Subcutaneous abdominal adipose tissue (tissue), 5 donors: ENCODE measurements around the gene PTPRD.

Experiments used
- H3K27ac ChIP-seq: one replicate; pipeline ENCODE4 v1.7.0; 2013; ENCODE audit warnings: low read depth, mild to moderate bottlenecking, inconsistent platforms, low read length, moderate library complexity
- H3K27me3 ChIP-seq, 5 donors: one replicate each; pipeline ENCODE4 v1.7.0; 2013; ENCODE audit warnings: low read length in 5 of 5, inconsistent platforms in 1 of 5; ENCODE audit not compliant: control insufficient read depth in 5 of 5, insufficient read depth in 4 of 5
- H3K36me3 ChIP-seq, 5 donors: one replicate each; pipeline ENCODE4 v1.7.0; 2013; ENCODE audit warnings: low read length in 5 of 5; ENCODE audit not compliant: control insufficient read depth in 5 of 5, insufficient read depth in 5 of 5
- H3K4me1 ChIP-seq, 5 donors: one replicate each; pipeline ENCODE4 v1.7.0; 2013; ENCODE audit warnings: low read length in 5 of 5, mild to moderate bottlenecking in 3 of 5, moderate library complexity in 1 of 5; ENCODE audit not compliant: control insufficient read depth in 5 of 5, insufficient read depth in 5 of 5
- H3K4me3 ChIP-seq, 5 donors: one replicate each; pipeline ENCODE4 v1.7.0; 2013; ENCODE audit warnings: low read length in 5 of 5, low read depth in 1 of 5
- H3K9ac ChIP-seq, 5 donors: one replicate each; pipeline ENCODE4 v1.7.0; 2013; ENCODE audit warnings: low read length in 5 of 5, mild to moderate bottlenecking in 4 of 5, moderate library complexity in 3 of 5
- H3K9me3 ChIP-seq, 5 donors: one replicate each; pipeline ENCODE4 v1.7.0; 2013; ENCODE audit warnings: low read length in 5 of 5; ENCODE audit not compliant: control insufficient read depth in 5 of 5
- donor health status: healthy.
- donor health status: healthy.
- donor health status: healthy.
- donor health status: healthy.
- donor health status: healthy.

Gene PTPRD

DNA sequence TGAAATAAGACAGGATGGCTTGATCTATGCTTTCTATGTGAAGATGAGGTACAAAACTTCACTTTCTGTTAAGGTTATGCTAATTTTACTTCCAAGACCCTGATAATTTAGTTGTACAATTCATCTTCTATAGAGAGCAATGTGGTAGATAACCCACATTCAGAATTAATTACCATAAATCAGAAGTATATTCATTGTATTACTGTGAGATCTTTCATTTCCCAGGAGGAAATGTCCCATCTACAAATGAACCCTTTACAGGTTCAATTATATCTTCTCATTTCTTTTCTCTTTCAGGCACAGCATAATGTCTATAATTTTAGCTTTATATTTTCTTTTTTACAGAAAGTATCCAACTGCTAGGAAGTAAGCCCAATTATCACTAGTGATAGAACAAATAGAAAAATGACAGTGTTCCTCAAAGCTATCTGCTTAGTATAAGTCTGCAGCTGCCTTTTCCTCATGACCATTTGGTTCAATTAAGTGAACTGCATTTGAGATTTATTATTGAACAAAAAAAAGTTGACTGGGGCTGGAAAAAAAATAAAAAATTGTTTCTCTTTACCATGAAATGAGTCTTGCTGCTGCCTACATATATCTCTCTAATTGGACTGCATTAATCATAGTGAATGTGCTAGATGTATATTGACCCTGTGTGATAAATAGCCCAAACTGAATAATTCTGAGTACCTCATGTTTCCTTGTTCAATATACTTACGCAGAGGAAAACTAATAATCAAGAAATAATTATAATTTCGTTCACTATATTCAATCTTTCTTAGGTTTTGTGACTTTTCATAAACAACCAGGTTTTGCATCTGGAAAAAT, 1329.4 kb downstream of the PTPRD start:
- Histone ChIP-seq H3K9ac (no peak overlapping the region), H3K4me3 (no peak overlapping the region), H3K4me1 (no peaks in the 10 kb centered on the region), H3K27ac (no peak overlapping the region), H3K9me3 (no peaks in the 10 kb centered on the region), H3K27me3 (no peaks in the 10 kb centered on the region), H3K36me3 (no peaks in the 10 kb centered on the region)

DNA sequence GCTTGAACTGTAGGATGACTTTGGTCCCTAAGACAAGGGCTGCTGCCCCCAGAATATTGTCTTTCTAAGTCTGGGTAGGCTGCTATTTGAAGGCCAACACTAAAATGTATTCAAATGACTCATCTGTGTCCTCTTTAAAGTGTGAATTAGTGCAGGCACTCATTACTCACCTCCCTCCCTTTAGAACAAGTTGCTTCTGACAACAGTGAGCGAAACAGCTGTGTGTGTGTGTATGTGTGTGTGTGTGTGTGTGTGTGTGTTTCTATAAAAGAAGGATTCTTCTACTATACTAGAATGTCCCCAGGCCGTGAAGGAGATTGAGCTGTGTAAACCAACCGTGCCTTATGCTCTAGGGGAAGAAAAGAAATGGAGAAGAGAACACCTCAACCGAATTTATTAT, 1337.2 kb downstream of the PTPRD start:
- no peak overlapping the region for H3K4me3 ChIP-seq
- H3K9me3 ChIP-seq: no peaks in the 10 kb centered on the region
- H3K27ac ChIP-seq: no peak overlapping the region

DNA sequence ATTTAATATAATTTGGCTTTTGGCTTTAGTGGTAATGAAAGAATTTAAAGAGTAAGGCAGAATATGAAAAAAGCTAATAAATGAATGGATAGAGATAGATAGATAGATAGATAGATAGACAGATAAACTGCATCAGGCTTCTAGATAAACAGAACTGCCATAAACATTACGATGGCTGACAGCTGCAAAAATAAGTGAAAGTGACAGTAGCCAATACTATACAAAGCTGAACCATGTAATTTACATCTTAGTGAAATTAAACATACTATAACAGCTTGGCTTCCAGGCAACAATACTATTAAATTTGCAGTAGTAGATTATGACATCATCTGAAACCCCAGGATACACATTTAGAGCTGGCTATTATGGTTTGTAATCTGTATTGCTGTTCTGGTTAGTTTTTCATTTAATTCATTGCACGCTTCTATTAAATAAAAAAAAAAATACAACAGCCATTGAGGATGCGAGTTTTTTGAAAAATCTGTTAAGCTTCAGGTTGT, 1354.8 kb downstream of the PTPRD start:
- H3K9ac ChIP-seq: no peak overlapping the region
- H3K36me3 ChIP-seq: no peaks in the 10 kb centered on the region
- no peak overlapping the region for H3K4me3 ChIP-seq
- no peaks in the 10 kb centered on the region for H3K4me1 ChIP-seq
- no peaks in the 10 kb centered on the region for H3K9me3 ChIP-seq
- no peak overlapping the region for H3K27ac ChIP-seq
- H3K27me3 ChIP-seq: peaks cover 0 to 2% (median 0%) of the 10 kb centered on the region in 5 donors

More for the DNA sequence above, 1337.2 kb downstream of the PTPRD start:
- Histone ChIP-seq H3K36me3 (no peaks in the 10 kb centered on the region), H3K4me1 (no peaks in the 10 kb centered on the region), H3K27me3 (no peaks in the 10 kb centered on the region), H3K9ac (no peak overlapping the region)

DNA sequence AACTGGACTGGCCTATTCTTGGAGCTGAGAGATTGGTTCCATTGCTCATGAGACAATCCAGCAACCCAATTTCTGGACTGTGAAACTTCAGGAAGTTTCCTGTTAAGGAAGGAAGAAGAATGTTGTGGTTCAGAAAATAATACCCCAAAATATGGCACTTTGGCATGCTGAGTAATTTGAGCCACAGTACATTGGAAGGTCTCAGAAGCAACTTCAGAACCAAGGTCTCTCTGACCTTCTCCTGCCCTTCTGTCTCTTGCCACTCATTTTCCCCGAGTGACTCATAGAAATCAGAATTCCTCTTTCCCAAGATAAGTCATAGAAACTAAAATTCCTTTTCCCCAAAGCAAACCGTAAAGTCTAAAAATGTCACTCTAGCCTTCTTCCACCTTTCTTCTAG, 1366.1 kb downstream of the PTPRD start:
- Histone ChIP-seq H3K27me3 (no peaks in the 10 kb centered on the region), H3K36me3 (no peaks in the 10 kb centered on the region), H3K9ac (no peak overlapping the region), H3K4me3 (no peak overlapping the region), H3K4me1 (no peaks in the 10 kb centered on the region), H3K9me3 (peaks cover 0 to 2% (median 0%) of the 10 kb centered on the region in 5 donors), H3K27ac (no peak overlapping the region)

DNA sequence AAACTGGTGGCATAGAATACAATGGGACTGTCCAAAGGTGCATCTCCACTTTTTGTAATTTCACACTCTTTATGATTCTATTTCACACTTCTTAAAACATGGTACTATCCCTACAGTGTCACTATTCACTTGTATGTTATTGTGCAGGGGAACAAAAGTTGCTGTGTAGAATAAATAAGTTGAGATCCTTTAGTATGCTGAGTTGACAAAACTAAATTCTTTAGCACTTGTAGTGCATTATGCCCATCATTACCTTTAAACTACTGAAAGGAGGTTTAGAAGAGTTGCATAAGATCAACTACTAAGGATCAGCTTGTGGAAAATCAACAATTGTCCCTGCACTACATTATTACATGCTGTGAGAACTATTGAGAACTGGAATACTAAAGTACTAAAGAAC, 1380.9 kb downstream of the PTPRD start:
- H3K36me3 ChIP-seq: no peaks in the 10 kb centered on the region
- H3K27me3 ChIP-seq: no peaks in the 10 kb centered on the region
- no peaks in the 10 kb centered on the region for H3K4me1 ChIP-seq
- no peak overlapping the region for H3K9ac ChIP-seq
- H3K9me3 ChIP-seq: peaks cover 0 to 8% (median 0%) of the 10 kb centered on the region in 5 donors
- no peak overlapping the region for H3K4me3 ChIP-seq
- H3K27ac ChIP-seq: no peak overlapping the region

DNA sequence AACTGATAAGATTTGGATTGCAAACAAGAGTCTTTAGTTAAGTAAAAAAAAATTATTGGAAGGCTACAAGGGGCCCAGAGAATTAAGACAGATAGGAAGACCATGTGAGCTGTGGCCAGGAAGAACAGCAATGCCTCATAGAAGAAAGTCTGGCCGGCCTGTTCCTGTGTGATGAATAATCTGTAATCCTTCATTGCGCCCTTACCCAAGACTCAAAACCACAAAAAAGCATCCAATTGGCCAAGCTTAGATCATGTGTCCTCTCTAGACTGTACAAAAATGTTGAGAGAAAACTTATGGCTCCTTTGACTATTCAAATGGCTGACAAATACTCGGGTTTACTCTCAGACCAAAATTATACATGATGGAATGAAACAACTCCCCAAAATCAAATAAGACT, 1383.5 kb downstream of the PTPRD start:
- Histone ChIP-seq H3K4me1 (no peaks in the 10 kb centered on the region), H3K9me3 (peaks cover 0 to 7% (median 0%) of the 10 kb centered on the region in 5 donors), H3K36me3 (no peaks in the 10 kb centered on the region), H3K4me3 (no peak overlapping the region), H3K27ac (no peak overlapping the region), H3K9ac (no peak overlapping the region), H3K27me3 (no peaks in the 10 kb centered on the region)

DNA sequence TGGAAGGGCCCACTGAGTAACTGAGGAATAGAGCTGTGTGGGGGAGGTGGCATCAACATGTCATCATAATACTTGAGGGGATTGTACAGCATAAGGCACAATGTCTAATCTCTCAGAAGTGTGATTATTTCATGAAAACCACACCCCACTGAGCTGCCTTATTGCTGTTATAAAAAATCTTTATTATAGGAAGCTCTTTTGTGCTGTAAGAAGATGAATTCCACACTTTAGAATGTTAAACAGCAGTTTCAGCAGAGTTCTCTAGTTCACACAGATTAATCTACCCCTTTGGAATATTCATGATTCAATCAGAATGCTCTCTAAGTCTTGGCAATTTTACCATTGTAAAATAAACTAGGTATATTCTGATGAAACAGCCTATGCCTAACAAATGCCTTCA, 1389.6 kb downstream of the PTPRD start:
- Histone ChIP-seq H3K9me3 (no peaks in the 10 kb centered on the region), H3K27ac (no peak overlapping the region), H3K4me3 (no peak overlapping the region), H3K4me1 (peaks cover 0 to 9% (median 0%) of the 10 kb centered on the region in 5 donors), H3K36me3 (no peaks in the 10 kb centered on the region), H3K27me3 (no peaks in the 10 kb centered on the region), H3K9ac (no peak overlapping the region)

DNA sequence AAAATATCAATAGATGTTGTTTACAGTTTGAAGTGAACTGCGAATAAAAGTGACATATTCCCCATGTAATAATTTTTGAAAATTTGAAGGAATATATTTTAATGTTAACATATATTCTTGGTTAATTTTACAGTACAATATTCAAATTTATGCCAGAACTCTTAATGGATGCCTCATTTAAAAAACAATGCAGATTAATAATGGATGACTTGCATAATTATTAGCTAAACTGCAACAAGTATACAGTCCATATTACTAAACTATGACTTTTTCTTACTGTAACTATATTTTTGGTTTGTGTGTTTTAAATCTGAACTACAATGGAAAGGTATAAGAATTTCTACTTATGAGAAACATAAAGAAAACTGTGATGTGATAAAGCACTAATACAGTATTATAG, 1390.1 kb downstream of the PTPRD start:
- Histone ChIP-seq H3K9ac (no peak overlapping the region), H3K27me3 (no peaks in the 10 kb centered on the region), H3K4me1 (peaks cover 0 to 9% (median 0%) of the 10 kb centered on the region in 5 donors), H3K27ac (no peak overlapping the region), H3K36me3 (no peaks in the 10 kb centered on the region), H3K9me3 (no peaks in the 10 kb centered on the region), H3K4me3 (no peak overlapping the region)

DNA sequence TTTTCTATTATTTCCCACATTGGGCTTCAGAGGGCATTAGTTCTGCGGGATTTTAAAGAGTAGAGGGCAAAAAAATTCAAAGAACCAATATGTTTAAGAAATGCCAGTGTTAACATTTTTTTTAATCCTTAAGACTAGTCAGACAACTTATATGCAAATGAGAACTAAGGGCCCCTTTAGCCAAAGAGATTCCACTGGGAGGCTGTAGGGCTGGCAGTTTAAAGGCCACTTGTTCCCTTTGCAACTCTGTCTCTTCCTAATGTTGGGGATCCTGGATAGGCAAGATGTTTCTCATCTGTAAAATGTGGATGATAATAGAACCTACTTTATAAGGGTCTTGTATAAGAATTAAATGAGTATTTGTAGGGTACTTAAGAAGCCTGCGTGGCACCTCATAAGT, 1395.9 kb downstream of the PTPRD start:
- H3K4me3 ChIP-seq: no peak overlapping the region
- H3K4me1 ChIP-seq: peaks cover 0 to 9% (median 0%) of the 10 kb centered on the region in 5 donors
- no peaks in the 10 kb centered on the region for H3K27me3 ChIP-seq
- H3K9me3 ChIP-seq: no peaks in the 10 kb centered on the region
- H3K36me3 ChIP-seq: no peaks in the 10 kb centered on the region
- no peak overlapping the region for H3K27ac ChIP-seq
- H3K9ac ChIP-seq: no peak overlapping the region

DNA sequence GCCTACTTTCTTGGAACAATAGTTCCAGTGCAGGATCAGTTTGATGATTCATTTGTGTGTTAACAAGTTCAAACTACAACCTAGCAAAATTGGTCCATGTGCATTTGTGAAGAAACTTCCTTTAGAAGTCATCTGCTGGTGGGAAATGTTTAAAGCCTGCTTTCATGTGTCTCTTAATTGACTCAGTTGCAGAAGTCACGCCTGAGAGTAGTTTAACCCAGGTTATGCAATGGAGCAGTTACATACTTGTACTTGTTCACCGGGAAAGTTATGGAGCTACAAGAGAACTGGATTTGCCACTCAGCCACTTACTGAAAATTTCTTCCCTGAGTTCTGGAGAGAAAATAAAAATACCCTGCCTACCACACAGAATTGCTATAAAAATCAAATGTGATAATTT, 1397.8 kb downstream of the PTPRD start:
- H3K9ac ChIP-seq: no peak overlapping the region
- H3K4me3 ChIP-seq: no peak overlapping the region
- peaks cover 0 to 9% (median 0%) of the 10 kb centered on the region in 5 donors for H3K4me1 ChIP-seq
- no peak overlapping the region for H3K27ac ChIP-seq
- no peaks in the 10 kb centered on the region for H3K27me3 ChIP-seq
- no peaks in the 10 kb centered on the region for H3K36me3 ChIP-seq
- no peaks in the 10 kb centered on the region for H3K9me3 ChIP-seq
